Ureter (tissue), 1 donor: ENCODE data around the gene CBFA2T3. TPM values are rescaled to one million over a fixed set of nuclear protein-coding genes. Genes with fewer than 3 reads are reported as not detected.

ENCODE experiments used
- DNase-seq: peaks from one replicate; pipeline ENCODE4 v3.0.0-alpha.2; 2020; ENCODE audit warnings: low spot score
- total RNA-seq: library from RNA; stranded (reverse); gene quantifications from one replicate; pipeline ENCODE4 v1.2.4, GENCODE V29; 2023
- donor health status: DM: yes; HTN: yes; CAD: no.

The CBFA2T3 gene
- total RNA-seq, 1 donor from 2014 or later: 11.2 TPM

DNA sequence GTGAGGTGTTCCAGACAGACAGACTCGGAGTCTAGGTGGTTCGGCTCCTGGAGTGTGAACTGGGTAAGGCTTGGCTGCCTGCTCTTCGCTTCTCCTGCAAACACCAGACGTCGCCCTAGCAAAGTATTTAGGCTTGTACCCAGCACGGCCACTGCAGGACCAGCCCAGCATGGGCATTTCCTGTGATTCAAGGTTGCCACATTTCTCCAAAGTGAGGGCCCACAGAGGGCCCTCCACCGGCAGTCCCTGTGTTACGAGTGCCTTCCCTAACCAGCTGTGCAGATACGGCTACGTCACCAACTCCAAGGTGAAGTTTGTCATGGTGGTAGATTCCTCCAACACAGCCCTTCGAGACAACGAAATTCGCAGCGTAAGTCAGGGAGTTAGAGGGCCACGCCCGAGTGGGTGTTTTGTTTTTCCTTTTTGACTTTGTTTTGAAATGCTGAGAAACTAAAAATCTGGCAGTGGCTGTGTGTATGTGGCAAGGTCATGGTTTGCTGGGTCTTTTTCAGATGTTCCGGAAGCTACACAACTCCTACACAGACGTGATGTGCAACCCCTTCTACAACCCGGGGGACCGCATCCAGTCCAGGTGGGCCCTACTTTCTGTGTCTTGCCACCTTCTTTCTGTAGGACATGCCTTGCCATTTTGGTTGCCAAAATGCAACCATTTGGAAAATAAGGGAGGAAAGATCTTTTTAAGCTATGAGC is 117.5 kb downstream of the CBFA2T3 start:
- DNase-seq: no peak

DNA sequence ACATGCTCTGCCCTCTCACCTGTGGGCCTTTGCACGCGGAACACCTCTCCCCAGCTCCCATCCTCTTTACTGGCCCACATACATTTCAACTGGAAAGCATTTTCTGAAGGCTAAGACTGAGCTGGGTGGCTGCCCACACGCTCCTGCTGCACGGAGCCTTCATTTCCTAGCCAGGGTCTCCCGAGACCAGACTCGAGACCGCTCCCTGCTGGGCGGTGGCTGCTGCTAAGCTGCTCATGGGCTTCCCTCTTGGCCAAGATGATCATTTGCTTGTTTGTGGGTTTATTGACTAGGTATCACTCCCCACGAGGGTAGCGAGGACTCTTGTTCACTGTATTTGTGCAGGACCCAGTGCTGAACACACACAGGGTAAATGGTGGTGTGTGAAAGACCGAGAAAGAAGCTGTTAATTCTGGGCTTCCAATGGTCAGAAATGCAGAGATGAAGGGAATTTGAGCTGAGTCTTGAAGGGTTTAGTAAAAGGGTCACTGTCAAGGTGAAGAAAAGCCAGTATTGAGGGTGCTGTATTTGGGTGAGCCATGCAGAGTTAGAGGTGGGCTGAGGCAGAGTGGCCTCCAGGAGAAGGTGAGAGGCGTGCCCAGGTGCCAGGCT is 119.2 kb downstream of the CBFA2T3 start:
- DNase-seq: peak; percentile 81

DNA sequence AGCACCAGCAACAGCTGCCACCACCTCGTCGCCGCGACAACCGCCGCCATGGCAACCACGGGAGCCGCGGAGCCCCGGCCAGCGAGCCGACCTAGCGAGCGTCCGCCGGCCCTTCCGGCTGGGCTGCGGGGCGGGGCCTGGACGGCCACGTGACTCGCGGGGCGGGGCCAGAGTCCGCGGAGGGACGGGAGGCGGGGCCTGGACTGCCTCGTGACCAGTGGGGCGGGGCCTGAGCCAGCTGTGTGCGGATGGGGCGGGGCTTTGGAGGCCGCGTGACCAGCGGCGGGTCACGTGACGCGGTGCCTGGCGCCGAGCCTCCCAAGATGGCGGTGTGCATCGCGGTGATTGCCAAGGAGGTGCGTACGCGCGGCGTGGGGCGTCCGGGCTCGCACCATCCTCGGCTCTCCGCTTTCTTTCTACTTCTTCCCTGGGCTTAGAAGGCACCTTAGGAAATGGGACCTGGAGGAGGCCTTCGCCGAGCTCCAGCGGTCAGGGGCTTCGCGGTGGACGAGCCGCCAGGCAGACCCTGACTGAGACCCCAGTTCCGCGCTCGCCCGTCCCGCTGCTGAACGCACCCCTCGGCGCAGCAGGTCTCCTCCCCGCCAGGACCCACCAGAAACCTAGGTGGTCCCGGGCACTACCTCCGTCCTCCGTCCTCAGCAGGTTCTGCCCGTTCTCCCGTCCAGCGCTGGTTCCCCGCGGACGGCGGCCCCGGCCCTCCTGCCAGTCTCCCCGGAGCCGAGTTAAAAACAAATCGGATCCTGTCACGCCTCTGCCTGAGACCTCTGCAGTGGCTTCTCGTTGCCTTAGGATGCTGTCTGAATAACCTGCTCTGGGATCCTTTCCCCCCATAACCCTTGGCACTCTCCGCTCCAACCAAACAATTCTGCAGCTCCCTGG is 119.9 kb downstream of the CBFA2T3 start, which contains the start of the genes GALNS and TRAPPC2L:
GALNS (minus strand) TSS at position 120 of the 900 bp plus-strand sequence; CDS start at position 50, 70 bp downstream.
TRAPPC2L (plus strand) TSS at position 300 of the 900 bp plus-strand sequence; CDS start at position 324, 24 bp downstream.
- peak; percentile 99 for DNase-seq

DNA sequence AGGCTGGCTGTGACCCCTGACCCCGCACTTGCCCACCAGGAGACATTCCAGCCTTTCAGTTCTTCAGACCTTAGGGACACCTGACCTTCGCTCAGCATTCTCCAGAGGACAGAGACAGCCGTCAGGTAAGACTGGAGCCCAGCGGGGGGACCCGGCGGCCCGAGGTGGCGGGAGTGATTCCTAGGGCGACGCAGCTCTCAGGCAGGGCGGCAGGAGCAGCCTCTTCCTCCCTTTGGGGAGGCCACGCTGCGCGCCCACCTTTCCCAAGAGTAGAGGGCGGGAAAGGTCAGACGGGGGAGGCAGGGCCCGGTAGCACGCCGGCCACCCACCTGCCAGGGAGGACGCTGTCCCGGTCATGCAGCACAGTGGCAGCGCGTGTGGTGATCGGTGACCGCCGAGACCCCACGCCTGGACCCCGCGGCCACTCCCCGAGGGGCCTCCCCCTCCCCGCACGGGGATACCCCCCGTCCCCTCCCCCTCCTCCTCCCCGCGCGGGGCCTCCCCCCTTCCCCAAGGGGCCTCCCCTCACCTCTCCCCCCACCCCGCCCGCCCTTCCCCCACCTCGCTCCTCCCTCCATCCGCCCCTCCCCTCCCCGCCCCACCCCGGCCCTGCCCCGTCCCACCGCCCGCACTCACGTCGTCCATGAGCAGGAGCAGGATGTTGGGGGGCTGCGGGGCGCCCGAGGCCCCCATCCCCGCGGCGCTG is 120.7 kb downstream of the CBFA2T3 start:
- no peak for DNase-seq

DNA sequence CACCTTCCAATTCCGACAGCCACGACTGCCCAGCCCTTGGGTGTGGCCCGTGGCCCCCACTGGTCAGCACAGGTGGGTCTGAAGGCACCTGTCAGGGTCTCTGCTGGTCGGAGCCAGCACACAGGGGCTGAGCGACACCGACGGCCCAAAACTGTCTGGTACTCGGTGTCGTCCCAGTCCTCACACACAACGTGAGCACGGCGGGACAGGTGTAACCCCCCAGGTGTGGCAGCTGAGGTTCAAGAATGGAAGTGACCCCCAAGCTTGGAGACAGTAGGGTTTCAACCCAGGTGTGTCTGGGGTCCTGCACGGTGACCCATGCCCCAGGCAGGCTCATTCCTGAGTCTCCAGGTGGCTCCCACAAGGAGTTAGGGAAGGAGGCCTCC is 121.3 kb downstream of the CBFA2T3 start:
- DNase-seq: no peak

DNA sequence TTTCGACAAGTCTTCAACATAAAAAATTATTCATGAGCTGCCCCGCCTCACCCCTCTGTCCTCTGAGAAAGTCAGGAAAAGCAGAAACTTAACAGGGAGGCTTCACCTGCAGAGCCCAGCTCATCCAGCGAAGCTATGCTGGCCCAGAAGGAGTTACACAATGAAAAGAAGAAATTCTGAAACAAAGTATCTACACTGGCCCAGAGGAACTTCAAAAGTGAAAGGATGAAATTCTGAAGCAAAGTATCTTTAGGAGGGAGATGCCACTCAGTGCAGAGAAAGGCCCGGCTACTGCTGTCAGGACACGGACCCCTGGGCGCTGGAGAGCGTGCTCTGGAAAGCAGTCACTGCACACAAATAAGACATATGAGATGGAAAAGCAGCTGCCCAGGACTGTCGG is 121.8 kb downstream of the CBFA2T3 start:
- no peak for DNase-seq

DNA sequence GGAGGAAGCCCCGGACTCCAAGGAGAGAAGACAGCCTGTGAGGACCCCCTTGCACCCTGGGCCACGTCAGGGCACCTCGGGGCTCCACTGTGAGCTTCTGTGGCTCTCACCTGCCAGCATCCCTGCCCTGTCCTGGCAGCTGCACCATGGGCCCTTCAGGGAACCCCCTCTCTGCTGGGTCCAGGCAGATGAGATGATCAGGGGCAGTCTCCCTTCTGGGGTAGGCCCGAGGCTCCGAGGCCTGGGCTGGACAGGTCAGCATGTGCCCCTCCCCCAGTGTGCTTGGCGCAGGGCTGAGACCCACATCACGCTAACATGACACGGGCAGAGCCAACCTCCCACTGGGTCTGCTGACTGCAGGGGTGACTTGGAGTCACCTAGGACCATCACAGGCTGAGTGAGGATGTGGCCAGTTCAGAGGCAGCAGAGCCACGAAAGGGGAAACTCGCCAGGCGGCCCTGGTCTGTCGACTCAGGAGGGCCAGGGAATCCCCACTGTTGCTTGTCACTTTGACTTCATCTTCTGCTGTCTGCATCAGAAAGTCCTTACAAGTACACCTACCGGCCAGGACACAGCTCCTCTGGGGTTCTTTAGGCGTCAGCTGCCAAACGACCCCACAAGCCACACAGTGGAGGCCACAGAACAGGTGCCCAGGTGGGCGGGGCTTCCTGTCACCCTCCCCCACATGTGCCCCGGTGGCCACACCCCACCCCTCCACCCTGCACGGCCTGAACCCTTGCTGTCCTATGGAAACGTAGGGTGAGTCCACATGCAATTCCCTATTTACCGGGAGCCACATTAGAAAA is 122.5 kb downstream of the CBFA2T3 start:
- no peak for DNase-seq

DNA sequence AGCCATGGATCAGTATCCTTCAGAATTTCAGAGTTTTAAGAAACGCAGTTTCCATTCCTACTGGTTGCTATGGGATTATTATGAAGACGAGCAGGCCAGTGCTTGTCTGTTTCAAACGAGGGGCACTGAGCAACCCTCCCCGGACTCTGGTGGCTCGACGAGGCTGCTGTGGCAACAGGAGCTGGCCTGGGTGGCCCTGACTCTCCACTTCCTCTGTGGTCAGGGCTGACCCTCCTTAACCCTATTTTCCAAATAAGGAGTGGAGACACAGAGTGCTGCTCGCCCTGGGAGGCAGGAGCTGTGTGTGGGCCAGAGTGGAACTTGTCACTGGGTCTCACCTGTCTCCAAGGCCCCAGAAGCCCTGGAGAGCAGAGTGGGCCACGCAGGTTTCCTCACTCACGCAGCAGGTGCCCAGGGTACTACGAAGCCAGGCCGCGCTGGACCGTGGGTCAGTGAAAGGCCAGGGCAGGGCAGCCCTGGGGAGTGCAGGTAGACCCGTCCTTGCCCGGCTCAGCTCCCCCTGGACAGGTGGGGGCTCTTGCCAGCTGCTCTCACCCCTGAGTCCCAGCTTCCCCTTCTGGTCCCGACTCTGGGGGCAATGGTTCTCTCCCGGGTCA is 123.6 kb downstream of the CBFA2T3 start:
- DNase-seq: no peak

DNA sequence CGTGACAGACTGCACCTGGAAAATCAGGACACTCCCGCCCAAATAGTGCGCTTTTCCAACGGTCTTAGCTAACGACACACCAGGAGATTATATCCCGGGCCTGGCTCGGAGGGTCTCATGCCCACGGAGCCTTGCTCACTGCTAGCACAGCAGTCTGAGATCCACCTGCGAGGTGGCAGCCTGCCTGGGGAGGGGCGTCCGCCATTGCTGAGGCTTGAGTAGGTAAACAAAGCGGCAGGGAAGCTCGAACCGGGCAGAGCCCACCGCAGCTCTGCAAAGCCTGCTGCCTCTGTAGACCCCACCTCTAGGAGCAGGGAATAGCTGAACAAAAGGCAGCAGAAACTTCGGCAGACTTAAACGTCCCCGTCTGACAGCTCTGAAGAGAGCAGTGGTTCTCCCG is 125.4 kb downstream of the CBFA2T3 start:
- no peak for DNase-seq

DNA sequence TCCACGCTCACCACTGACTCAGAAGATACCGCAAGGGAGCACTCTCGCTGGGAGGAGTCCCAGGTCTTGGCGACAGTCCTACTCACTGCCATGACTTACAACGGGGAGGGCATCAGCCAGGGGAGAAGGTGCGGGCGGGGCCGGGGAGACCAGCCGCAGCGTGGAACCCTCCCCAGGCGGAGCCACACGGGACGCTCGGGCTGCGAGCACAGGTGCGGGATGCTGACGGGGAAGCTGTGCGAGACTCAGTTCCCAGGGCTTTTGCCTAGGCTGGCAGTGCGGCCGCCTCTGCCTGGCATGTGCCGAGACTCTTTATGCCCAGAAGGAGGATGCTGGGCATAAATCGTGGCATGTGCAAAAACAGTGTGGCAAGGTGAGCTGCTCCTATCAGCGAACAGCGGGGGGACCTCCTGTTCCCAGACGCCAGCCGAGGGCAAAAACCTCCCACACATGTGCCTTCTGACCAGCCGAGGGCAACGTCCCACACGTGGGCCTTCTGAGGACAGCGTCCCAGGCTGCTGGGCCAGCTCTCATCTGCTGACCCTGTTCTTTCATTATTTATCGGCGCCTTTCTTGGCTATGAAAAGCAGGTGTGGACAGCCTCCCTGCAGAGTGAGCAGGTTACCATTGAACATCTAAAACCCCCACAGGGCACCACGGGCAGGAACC is 126.3 kb downstream of the CBFA2T3 start:
- DNase-seq: no peak

DNA sequence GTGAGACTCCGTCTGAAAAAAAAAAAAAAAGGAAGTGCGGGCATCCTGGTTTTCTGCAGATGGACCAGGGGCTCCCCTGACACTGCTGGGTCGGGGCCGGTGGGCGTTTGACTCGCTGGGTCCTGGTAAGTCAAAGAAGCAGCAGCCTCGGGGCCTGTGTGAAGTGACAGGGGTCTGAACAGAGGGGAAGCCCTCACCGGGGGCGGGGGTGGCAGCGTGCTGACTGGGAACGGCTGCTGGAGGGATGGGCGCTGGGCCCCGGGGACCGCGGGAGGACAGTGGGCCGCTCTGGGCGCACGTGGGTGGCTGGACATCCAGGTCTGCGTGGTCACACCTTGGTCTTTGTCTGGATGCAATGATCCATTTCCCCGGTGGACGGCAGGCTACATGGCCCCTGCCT is 128.4 kb downstream of the CBFA2T3 start:
- no peak for DNase-seq

DNA sequence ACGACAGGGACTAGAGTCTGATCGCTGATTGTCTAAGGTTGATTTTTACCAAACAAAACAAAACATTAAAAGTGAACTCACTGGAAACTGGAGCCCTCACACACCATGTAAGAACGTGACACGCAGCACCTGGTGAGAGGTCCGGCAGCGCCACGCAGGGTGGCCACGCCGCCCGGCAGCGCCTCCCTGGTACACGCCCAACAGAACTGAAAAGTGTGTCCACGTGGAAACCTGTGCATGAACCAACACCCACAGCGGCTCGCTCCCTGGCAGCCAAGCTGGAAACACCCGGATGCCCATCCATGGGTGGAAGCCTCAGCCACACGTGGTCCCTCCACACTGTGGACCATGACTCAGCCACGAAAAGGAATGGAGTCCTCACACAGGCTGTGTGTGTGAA is 129.4 kb downstream of the CBFA2T3 start:
- DNase-seq: no peak

DNA sequence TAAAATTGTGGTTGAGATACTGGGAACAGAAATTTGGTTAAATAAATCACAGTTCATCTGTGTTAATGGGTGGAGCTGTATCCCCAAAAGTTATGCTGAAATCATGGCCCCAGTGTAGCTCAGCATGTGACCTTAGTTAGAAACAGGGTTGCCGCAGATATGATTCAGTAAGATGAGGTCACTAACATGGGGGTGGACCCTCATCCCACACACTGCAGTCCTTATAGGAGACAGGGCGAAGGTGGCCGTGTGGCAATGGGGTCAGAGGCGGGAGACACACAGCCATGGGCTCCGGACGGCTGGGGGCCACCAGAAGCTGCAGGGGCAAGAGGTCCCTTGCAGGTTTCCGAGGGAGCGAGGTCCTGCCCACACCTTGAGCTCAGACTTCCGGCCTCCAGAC is 130.9 kb downstream of the CBFA2T3 start:
- no peak for DNase-seq

DNA sequence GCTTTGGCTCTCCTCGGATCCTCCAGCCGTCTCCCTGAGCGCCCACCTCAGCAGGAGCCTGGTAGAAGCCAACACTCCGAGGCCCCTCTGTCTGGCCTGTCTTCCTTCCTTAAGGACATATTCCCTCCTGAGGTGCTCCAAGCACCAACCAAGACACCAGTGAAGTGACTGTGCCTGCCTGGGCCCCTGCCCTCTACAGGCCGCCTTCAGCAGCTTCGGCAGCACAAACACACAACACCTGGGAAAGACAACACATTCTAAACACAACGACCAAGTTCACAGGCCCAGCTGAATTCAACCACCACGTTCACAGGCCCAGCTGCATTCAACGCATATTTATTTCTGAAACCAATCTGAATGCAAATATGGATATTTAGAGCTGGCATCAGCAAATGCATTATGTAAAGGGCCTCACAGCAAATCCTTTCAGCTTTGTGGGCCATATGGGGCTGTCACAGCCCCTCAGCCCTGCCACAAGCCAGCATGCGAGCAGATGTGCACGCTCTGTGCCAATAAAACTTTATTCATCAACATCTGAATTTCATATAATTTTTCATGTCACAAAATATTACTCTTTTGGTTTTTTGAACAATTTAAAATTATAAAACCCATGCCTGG is 132.5 kb downstream of the CBFA2T3 start:
- DNase-seq: no peak

DNA sequence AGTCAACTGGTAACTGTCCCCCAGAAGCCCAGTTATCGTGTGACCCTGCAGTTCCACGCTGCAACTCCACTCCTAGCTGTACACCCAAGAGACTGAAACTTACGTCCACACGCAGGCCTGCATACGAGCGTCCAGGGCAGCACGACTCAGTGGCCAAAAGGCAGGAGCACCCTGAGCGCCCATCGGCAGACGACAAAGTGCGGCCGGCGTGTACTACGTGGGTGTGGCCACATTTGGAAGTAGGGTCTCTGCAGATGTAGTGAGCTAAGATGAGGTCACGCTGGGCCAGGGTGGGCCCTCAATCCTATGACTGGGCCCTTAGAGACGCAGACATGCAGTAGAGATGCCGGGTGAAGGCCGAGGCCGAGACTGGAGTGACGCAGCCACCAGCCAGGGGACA is 133.8 kb downstream of the CBFA2T3 start:
- no peak for DNase-seq

DNA sequence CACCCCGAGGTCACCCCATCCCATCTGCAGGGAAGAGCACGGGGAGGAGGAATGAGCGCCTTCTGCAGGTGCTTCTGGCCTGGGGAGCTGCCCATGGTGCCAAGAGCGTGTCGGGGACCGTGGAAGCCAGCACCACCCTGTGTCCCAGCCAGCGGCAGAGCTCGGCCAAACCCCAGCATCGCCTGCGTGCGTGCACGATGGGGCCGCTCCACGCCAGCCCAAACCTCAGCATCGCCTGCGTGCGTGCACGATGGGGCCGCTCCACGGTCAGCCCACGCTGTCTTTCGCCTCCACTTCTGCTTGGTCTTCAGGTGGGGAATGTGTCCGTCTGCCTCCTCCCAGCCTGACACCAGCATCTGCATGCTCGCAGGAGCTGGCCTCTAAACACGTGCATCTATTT is 134.2 kb downstream of the CBFA2T3 start:
- DNase-seq: no peak

DNA sequence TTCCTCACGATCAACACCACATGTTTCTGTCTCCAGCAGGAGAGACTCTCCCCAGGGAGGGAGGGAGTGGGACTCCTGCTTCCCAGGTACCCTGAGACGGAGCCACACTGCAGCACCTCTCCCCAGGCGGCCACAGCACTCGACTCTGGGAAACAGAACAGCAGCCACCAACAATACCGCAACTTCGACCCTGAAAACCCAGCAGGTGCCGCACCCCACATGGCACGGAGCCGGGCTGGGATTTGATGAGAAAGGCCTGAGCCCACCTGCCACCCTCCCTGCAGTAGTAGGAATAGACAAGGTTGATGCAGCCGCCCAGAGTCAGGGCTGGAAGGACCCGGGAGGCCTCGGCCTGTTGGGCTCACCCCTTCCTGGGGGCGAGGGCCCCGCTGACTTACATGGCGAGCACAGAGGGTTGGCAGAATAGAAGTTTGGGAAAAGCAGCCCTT is 134.7 kb downstream of the CBFA2T3 start:
- no peak for DNase-seq

DNA sequence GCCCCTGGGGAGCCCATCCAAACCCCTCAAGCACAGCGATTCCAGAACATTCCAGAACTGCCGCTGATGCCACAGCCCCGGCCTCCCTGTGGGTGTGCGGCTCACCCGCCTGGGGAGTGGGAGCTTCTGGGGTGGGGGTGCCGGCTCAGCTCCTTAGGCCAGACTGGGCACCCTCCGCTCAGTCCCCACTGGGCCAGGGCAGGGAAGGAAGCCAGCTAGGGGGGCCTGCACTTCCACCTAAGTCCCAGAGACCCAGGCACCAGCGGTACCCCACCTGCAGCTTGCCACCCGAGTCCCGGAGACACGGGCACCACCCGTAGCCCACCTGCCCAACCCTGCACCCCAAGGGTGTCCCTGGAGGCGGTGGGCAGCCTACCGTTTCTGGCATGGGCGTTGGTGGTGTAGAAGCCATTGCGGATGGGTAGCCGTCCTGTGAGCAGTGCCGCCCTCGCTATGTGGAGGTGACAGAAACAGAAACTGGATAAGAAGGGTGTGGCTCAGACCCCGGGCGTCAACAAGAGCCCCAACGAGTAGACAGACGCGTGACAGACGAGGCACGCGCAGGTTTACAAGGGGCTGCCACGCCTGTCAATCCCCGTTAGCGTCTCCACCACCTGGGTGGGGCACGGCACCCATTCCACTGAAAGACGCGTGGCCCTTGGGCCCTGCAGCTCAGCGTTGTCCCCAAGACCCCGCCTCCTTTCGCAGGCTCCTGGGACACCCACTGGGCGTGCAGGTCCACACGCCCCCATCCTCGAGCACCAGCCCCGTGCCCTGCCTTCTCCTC is 135.3 kb downstream of the CBFA2T3 start:
- DNase-seq: no peak
